ENCODE results near the gene NOX5.

The NOX5 gene

GRCh38 chr15:69076756-69077155 is 62.3 kb downstream of the NOX5 start:
- Histone ChIP-seq H3K4me3 (no peak overlapping the region), H3K36me3 (no peaks in the 10 kb centered on the region), H3K9me3 (no peaks in the 10 kb centered on the region)

GRCh38 chr15:69078638-69079037 is 64.1 kb downstream of the NOX5 start:
- Histone ChIP-seq H3K4me1 (peaks cover 24% of the 10 kb centered on the region), H3K9me3 (no peaks in the 10 kb centered on the region), H3K27me3 (peaks cover 17% of the 10 kb centered on the region), H3K4me2 (0 out of 2 replicates have a peak overlapping the region, but pooled peaks have one; percentile 4), H3K36me3 (no peaks in the 10 kb centered on the region), H3K9ac (no peak overlapping the region), H3K4me3 (no peak overlapping the region), H3K27ac (no peak overlapping the region), H4K20me1 (no peaks in the 10 kb centered on the region)
- no peak for TF ChIP-seq Cebpa-rat (IDR thresholded peaks at IDR 0.05)

More at GRCh38 chr15:69076756-69077155, 62.3 kb downstream of the NOX5 start:
- H3K27ac ChIP-seq = no peak overlapping the region
- peaks cover 21% of the 10 kb centered on the region for H3K27me3 ChIP-seq
- TF ChIP-seq Cebpa-rat (IDR thresholded peaks at IDR 0.05) = no peak
- H4K20me1 ChIP-seq = no peaks in the 10 kb centered on the region
- no peak overlapping the region for H3K4me2 ChIP-seq
- peaks cover 24% of the 10 kb centered on the region for H3K4me1 ChIP-seq
- H3K9ac ChIP-seq = no peak overlapping the region

- Histone ChIP-seq H3K9me3 (no peaks in the 10 kb centered on the region), H3K27me3 (no peaks in the 10 kb centered on the region), H3K9ac (no peak overlapping the region), H3K27ac (no peak overlapping the region), H4K20me1 (no peaks in the 10 kb centered on the region), H3K4me3 (no peak overlapping the region), H3K4me1 (peaks cover 38% of the 10 kb centered on the region), H3K36me3 (no peaks in the 10 kb centered on the region), H3K4me2 (peak overlapping the region; percentile 43)
- TF ChIP-seq Cebpa-rat (IDR thresholded peaks at IDR 0.05) = no peak
These were observed 66.1 kb downstream of the NOX5 start for GRCh38 chr15:69080295-69081248.

- Histone ChIP-seq H3K27ac (no peak overlapping the region), H3K4me3 (no peak overlapping the region), H3K36me3 (no peaks in the 10 kb centered on the region), H3K9ac (no peak overlapping the region), H3K9me3 (no peaks in the 10 kb centered on the region), H3K27me3 (no peaks in the 10 kb centered on the region), H4K20me1 (no peaks in the 10 kb centered on the region), H3K4me1 (peaks cover 47% of the 10 kb centered on the region), H3K4me2 (peak overlapping the region; percentile 43)
- no peak for TF ChIP-seq Cebpa-rat (IDR thresholded peaks at IDR 0.05)
These were observed 67.0 kb downstream of the NOX5 start for GRCh38 chr15:69081310-69082004.

GRCh38 chr15:69082021-69082502 is 67.6 kb downstream of the NOX5 start:
- no peak overlapping the region for H3K9ac ChIP-seq
- H3K27ac ChIP-seq = no peak overlapping the region
- H3K4me3 ChIP-seq = no peak overlapping the region
- no peaks in the 10 kb centered on the region for H3K36me3 ChIP-seq
- H3K9me3 ChIP-seq = no peaks in the 10 kb centered on the region
- no peaks in the 10 kb centered on the region for H4K20me1 ChIP-seq
- H3K4me2 ChIP-seq = no peak overlapping the region
- TF ChIP-seq Cebpa-rat (IDR thresholded peaks at IDR 0.05) = no peak
- H3K4me1 ChIP-seq = peaks cover 53% of the 10 kb centered on the region
- H3K27me3 ChIP-seq = no peaks in the 10 kb centered on the region

- no peaks in the 10 kb centered on the region for H3K9me3 ChIP-seq
- H3K27ac ChIP-seq = no peak overlapping the region
- TF ChIP-seq Cebpa-rat (IDR thresholded peaks at IDR 0.05) = no peak
- peaks cover 58% of the 10 kb centered on the region for H3K4me1 ChIP-seq
- H3K4me2 ChIP-seq = no peak overlapping the region
- no peak overlapping the region for H3K9ac ChIP-seq
- no peak overlapping the region for H3K4me3 ChIP-seq
- no peaks in the 10 kb centered on the region for H4K20me1 ChIP-seq
- no peaks in the 10 kb centered on the region for H3K36me3 ChIP-seq
- no peaks in the 10 kb centered on the region for H3K27me3 ChIP-seq
These were observed 68.1 kb downstream of the NOX5 start for GRCh38 chr15:69082554-69082953.

- no peaks in the 10 kb centered on the region for H3K9me3 ChIP-seq
- no peaks in the 10 kb centered on the region for H4K20me1 ChIP-seq
- peak overlapping the region; percentile 74; the same call in 1 of the 2 replicates for H3K4me2 ChIP-seq
- TF ChIP-seq Cebpa-rat (IDR thresholded peaks at IDR 0.05) = no peak
- no peaks in the 10 kb centered on the region for H3K36me3 ChIP-seq
- H3K27me3 ChIP-seq = no peaks in the 10 kb centered on the region
- H3K9ac ChIP-seq = no peak overlapping the region
- peaks cover 68% of the 10 kb centered on the region for H3K4me1 ChIP-seq
- no peak overlapping the region for H3K27ac ChIP-seq
- no peak overlapping the region for H3K4me3 ChIP-seq
These were observed 70.0 kb downstream of the NOX5 start for GRCh38 chr15:69084404-69085030.

GRCh38 chr15:69085325-69086081 is 71.0 kb downstream of the NOX5 start:
- no peak for TF ChIP-seq Cebpa-rat (IDR thresholded peaks at IDR 0.05)
- Histone ChIP-seq H3K9me3 (no peaks in the 10 kb centered on the region), H3K4me3 (no peak overlapping the region), H3K27ac (no peak overlapping the region), H3K4me2 (peak overlapping the region; percentile 74), H3K27me3 (no peaks in the 10 kb centered on the region), H3K9ac (no peak overlapping the region), H3K4me1 (peaks cover 74% of the 10 kb centered on the region), H3K36me3 (no peaks in the 10 kb centered on the region), H4K20me1 (no peaks in the 10 kb centered on the region)
